GM18507 (cell line): Measurements from ENCODE around the gene KCNK5.

ENCODE experiments used
- DNase-seq: peaks from one replicate; pipeline ENCODE4 v3.0.0; 2011; ENCODE audit warnings: low read depth; ENCODE audit not compliant: insufficient read length; ENCODE audit errors: extremely low spot score
- FAIRE-seq: peaks from 2 replicates; lab custom pipeline; 2011; peaks lifted over from hg19 to GRCh38; lab: Jason Lieb, UNC

KCNK5 gene

GRCh38 chr6:39221779-39222641 lies 7.3 kb downstream of the KCNK5 start:
- DNase-seq (no peak), FAIRE-seq (no peak)

GRCh38 chr6:39221115-39221514 lies 8.2 kb downstream of the KCNK5 start:
- DNase-seq (no peak), FAIRE-seq (no peak)

- FAIRE-seq (no peak), DNase-seq (no peak)
Observed at GRCh38 chr6:39218868-39219567, 10.3 kb downstream of the KCNK5 start.

- DNase-seq = no peak
- no peak for FAIRE-seq
Observed at GRCh38 chr6:39217177-39217864, 12.0 kb downstream of the KCNK5 start.

- no peak for DNase-seq
- FAIRE-seq = no peak
Observed at GRCh38 chr6:39215640-39216158, 13.6 kb downstream of the KCNK5 start.

- no peak for DNase-seq
- no peak for FAIRE-seq
Observed at GRCh38 chr6:39214846-39215639, 14.2 kb downstream of the KCNK5 start.

GRCh38 chr6:39214120-39214813 lies 15.0 kb downstream of the KCNK5 start:
- FAIRE-seq (no peak), DNase-seq (no peak)

GRCh38 chr6:39213195-39213920 lies 15.9 kb downstream of the KCNK5 start:
- no peak for FAIRE-seq
- DNase-seq = no peak

- DNase-seq (no peak), FAIRE-seq (no peak)
Observed at GRCh38 chr6:39211183-39211582, 18.1 kb downstream of the KCNK5 start.

GRCh38 chr6:39210450-39210849 lies 18.8 kb downstream of the KCNK5 start:
- DNase-seq (no peak), FAIRE-seq (no peak)

- no peak for DNase-seq
- no peak for FAIRE-seq
Observed at GRCh38 chr6:39209911-39210310, 19.4 kb downstream of the KCNK5 start.

GRCh38 chr6:39209360-39209811 lies 19.9 kb downstream of the KCNK5 start:
- DNase-seq (no peak), FAIRE-seq (no peak)

- FAIRE-seq (no peak), DNase-seq (no peak)
Observed at GRCh38 chr6:39208223-39208739, 21.0 kb downstream of the KCNK5 start.

- no peak for DNase-seq
- no peak for FAIRE-seq
Observed at GRCh38 chr6:39207416-39208222, 21.7 kb downstream of the KCNK5 start.

- FAIRE-seq (no peak), DNase-seq (no peak)
Observed at GRCh38 chr6:39206250-39206721, 23.0 kb downstream of the KCNK5 start.

GRCh38 chr6:39204646-39205244 lies 24.5 kb downstream of the KCNK5 start:
- no peak for DNase-seq
- no peak for FAIRE-seq

GRCh38 chr6:39204160-39204495 lies 25.1 kb downstream of the KCNK5 start:
- DNase-seq (no peak), FAIRE-seq (no peak)
